Measurements from ENCODE around the gene ADAT3.

The ADAT3 gene

DNA sequence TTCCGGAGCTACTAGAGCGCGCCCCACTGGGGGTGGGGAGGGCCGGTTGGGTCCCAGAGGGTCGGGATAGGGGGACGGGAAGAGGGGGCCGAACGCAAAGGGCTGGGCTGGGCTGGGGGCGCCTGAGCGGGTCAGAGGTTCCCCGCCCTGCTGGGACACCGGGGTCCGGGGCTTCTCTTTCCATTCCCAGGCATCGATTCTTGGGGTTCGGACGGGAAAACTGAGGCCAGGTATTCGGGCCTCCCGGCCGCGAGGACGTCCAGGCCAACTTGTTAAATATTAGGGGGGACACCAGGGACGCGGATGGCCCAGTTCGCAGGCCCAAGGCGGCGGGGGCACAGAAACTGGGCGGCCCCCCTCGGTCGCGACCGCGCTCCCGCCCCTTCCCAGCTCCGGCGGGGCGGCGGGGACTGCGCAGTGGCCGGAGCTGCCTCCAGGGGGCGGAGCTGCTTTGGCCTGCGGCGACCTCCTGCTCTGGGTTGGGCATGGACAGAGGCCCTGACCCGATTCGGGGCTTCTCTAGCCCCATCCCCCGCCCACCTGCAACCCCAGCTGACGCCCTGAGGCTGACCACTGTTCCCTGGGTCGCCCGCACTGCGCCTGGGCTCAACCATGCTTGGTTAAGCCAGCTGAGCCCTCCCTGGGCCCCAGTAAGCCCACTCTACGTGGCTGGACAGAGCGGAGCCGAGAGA lies 40.6 kb upstream of the ADAT3 start (continued):
- TF ChIP-seq, protein P1, sequence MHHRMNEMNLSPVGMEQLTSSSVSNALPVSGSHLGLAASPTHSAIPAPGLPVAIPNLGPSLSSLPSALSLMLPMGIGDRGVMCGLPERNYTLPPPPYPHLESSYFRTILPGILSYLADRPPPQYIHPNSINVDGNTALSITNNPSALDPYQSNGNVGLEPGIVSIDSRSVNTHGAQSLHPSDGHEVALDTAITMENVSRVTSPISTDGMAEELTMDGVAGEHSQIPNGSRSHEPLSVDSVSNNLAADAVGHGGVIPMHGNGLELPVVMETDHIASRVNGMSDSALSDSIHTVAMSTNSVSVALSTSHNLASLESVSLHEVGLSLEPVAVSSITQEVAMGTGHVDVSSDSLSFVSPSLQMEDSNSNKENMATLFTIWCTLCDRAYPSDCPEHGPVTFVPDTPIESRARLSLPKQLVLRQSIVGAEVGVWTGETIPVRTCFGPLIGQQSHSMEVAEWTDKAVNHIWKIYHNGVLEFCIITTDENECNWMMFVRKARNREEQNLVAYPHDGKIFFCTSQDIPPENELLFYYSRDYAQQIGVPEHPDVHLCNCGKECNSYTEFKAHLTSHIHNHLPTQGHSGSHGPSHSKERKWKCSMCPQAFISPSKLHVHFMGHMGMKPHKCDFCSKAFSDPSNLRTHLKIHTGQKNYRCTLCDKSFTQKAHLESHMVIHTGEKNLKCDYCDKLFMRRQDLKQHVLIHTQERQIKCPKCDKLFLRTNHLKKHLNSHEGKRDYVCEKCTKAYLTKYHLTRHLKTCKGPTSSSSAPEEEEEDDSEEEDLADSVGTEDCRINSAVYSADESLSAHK (tag by site-specific recombination; IDR thresholded peaks at IDR 0.05), result no peak
- TF ChIP-seq, protein P2, sequence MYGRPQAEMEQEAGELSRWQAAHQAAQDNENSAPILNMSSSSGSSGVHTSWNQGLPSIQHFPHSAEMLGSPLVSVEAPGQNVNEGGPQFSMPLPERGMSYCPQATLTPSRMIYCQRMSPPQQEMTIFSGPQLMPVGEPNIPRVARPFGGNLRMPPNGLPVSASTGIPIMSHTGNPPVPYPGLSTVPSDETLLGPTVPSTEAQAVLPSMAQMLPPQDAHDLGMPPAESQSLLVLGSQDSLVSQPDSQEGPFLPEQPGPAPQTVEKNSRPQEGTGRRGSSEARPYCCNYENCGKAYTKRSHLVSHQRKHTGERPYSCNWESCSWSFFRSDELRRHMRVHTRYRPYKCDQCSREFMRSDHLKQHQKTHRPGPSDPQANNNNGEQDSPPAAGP (tag by site-specific recombination; IDR thresholded peaks at IDR 0.05), result no peak
- TF ChIP-seq SP3 (tag by site-specific recombination; IDR thresholded peaks at IDR 0.05), result peak; percentile 64
- TF ChIP-seq GLI2 (tag by site-specific recombination; IDR thresholded peaks at IDR 0.05; ENCODE audit: borderline replicate concordance, low read depth), result no peak
- TF ChIP-seq BCL11A (tag by site-specific recombination; IDR thresholded peaks at IDR 0.05; ENCODE audit: low read depth), result peak; percentile 79; the same call in 1 of the 2 replicates
- TF ChIP-seq ZBTB20 (tag by site-specific recombination; IDR thresholded peaks at IDR 0.05), result peak; percentile 30
- no peak for TF ChIP-seq ZNF658 (tag by site-specific recombination; IDR thresholded peaks at IDR 0.05)
- TF ChIP-seq, protein P3, sequence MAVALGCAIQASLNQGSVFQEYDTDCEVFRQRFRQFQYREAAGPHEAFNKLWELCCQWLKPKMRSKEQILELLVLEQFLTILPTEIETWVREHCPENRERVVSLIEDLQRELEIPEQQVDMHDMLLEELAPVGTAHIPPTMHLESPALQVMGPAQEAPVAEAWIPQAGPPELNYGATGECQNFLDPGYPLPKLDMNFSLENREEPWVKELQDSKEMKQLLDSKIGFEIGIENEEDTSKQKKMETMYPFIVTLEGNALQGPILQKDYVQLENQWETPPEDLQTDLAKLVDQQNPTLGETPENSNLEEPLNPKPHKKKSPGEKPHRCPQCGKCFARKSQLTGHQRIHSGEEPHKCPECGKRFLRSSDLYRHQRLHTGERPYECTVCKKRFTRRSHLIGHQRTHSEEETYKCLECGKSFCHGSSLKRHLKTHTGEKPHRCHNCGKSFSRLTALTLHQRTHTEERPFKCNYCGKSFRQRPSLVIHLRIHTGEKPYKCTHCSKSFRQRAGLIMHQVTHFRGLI (tag by site-specific recombination; IDR thresholded peaks at IDR 0.05), result no peak
- TF ChIP-seq ZNF530 (tag by site-specific recombination; IDR thresholded peaks at IDR 0.05; ENCODE audit: low read depth), result no peak
- peak; percentile 35; the same call in 1 of the 2 replicates for TF ChIP-seq GLIS1 (tag by site-specific recombination; IDR thresholded peaks at IDR 0.05)
- TF ChIP-seq, protein P4, sequence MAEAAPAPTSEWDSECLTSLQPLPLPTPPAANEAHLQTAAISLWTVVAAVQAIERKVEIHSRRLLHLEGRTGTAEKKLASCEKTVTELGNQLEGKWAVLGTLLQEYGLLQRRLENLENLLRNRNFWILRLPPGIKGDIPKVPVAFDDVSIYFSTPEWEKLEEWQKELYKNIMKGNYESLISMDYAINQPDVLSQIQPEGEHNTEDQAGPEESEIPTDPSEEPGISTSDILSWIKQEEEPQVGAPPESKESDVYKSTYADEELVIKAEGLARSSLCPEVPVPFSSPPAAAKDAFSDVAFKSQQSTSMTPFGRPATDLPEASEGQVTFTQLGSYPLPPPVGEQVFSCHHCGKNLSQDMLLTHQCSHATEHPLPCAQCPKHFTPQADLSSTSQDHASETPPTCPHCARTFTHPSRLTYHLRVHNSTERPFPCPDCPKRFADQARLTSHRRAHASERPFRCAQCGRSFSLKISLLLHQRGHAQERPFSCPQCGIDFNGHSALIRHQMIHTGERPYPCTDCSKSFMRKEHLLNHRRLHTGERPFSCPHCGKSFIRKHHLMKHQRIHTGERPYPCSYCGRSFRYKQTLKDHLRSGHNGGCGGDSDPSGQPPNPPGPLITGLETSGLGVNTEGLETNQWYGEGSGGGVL (tag by site-specific recombination; IDR thresholded peaks at IDR 0.05), result peak; percentile 66
- no peak for TF ChIP-seq ZNF510 (tag by site-specific recombination; IDR thresholded peaks at IDR 0.05; ENCODE audit: insufficient replicate concordance)
- TF ChIP-seq BCL11B (tag by site-specific recombination; IDR thresholded peaks at IDR 0.05; ENCODE audit: low read depth), result peak; percentile 45; the same call in 1 of the 2 replicates
- no peak for TF ChIP-seq ZNF221 (tag by site-specific recombination; IDR thresholded peaks at IDR 0.05; ENCODE audit: borderline replicate concordance)
- TF ChIP-seq, protein P5, sequence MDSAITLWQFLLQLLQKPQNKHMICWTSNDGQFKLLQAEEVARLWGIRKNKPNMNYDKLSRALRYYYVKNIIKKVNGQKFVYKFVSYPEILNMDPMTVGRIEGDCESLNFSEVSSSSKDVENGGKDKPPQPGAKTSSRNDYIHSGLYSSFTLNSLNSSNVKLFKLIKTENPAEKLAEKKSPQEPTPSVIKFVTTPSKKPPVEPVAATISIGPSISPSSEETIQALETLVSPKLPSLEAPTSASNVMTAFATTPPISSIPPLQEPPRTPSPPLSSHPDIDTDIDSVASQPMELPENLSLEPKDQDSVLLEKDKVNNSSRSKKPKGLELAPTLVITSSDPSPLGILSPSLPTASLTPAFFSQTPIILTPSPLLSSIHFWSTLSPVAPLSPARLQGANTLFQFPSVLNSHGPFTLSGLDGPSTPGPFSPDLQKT (IDR thresholded peaks at IDR 0.05; ENCODE audit: borderline replicate concordance, low read depth, low read length), result no peak
- TF ChIP-seq ZNF433 (tag by site-specific recombination; IDR thresholded peaks at IDR 0.05; ENCODE audit: low read depth), result no peak
- TF ChIP-seq ZNF239 (tag by site-specific recombination; IDR thresholded peaks at IDR 0.05), result no peak
- TF ChIP-seq SP7 (tag by site-specific recombination; IDR thresholded peaks at IDR 0.05), result peak; percentile 7
